K562 (cell line): Measurements from ENCODE around the gene KIF5A. TPM values are rescaled to one million over a fixed set of nuclear protein-coding genes. Genes with fewer than 3 reads are reported as not detected.

Experiments used
- CHD1 ChIP-seq: fragments of 200-600 bp; sonication (generic); IDR thresholded peaks from one replicate; pipeline ENCODE4 v1.6.1; 2012; ENCODE audit warnings: mild to moderate bottlenecking, moderate library complexity, low read length, inconsistent platforms
- CTBP1 ChIP-seq: fragments of 450-650 bp; IDR thresholded peaks from 2 replicates; pipeline ENCODE4 v1.6.1; 2016; ENCODE audit warnings: borderline replicate concordance
- NFIC ChIP-seq: fragments of 450-650 bp; IDR thresholded peaks from 2 replicates; pipeline ENCODE4 v1.6.1; 2017; ENCODE audit warnings: mild to moderate bottlenecking, inconsistent platforms
- RFX1 ChIP-seq: fragments of 450-650 bp; IDR thresholded peaks from 2 replicates; pipeline ENCODE4 v1.6.1; 2016; ENCODE audit warnings: mild to moderate bottlenecking, moderate library complexity
- RNF219 ChIP-seq: fragments of 250-450 bp; sonication (Bioruptor Pico); IDR thresholded peaks from 2 replicates; pipeline ENCODE4 v1.5.0; 2022; ENCODE audit warnings: mild to moderate bottlenecking
- SREBF1 ChIP-seq: fragments of 150-350 bp; IDR thresholded peaks from 2 replicates; pipeline ENCODE4 v1.6.1; 2014; ENCODE audit warnings: antibody characterized with exemption, low read depth, low read length, borderline replicate concordance
- TCF15 ChIP-seq: fragments of 250-450 bp; sonication (Bioruptor Pico); IDR thresholded peaks from 2 replicates; pipeline ENCODE4 v1.8.0; 2022; ENCODE audit warnings: moderate library complexity, mild to moderate bottlenecking, inconsistent platforms
- TFE3 ChIP-seq: fragments of 450-650 bp; formaldehyde crosslinking; IDR thresholded peaks from 2 replicates; pipeline ENCODE4 v1.4.0; 2020; ENCODE audit warnings: mild to moderate bottlenecking, mixed read lengths
- ZBTB40 ChIP-seq, 2 experiments: fragments of 450-650 bp in 1 of 2; sonication (generic) in 1 of 2; formaldehyde crosslinking in 1 of 2; IDR thresholded peaks; 2 replicates each; pipeline versions ENCODE4 v1.7.1 to v1.9.0; 2016 to 2022; ENCODE audit warnings: inconsistent platforms in 1 of 2, mild to moderate bottlenecking in 1 of 2, missing genetic modification reagents in 1 of 2
- ZNF644 ChIP-seq: fragments of 200-800 bp; sonication (Bioruptor generic); IDR thresholded peaks from 2 replicates; pipeline ENCODE4 v1.6.1; 2016; ENCODE audit warnings: low read depth, missing genetic modification characterization, missing compliant biosample characterization
- ZNF695 ChIP-seq: fragments of 450-650 bp; formaldehyde crosslinking; IDR thresholded peaks from 2 replicates; pipeline ENCODE4 v1.4.0; 2020; ENCODE audit warnings: mild to moderate bottlenecking, moderate library complexity
- polyA plus RNA-seq, 8 experiments: library from polyadenylated mRNA; depleted of rRNA in 4 of 8; stranded (reverse) in 5 of 8; unstranded in 3 of 8; fragments of >200 nt; fragmentation: Nextera tagmentation in 2 of 8; fragmentation: Illumina TruSeq in 1 of 8; extraction: Ambion mirVana in 2 of 8; extraction: Trizol in 1 of 8; gene quantifications; 2 replicates each; pipeline versions ENCODE4 v1.2.1 to v1.2.3, GENCODE V29; 2011 to 2014; ENCODE audit warnings: inconsistent platforms in 1 of 8, missing spikeins in 1 of 8
- total RNA-seq, 7 experiments: library from RNA; depleted of rRNA in 6 of 7; stranded (reverse); fragments of >200 nt in 6 of 7; fragmentation: Illumina TruSeq in 2 of 7; extraction: Trizol in 2 of 7; gene quantifications; 2 replicates each; pipeline versions ENCODE4 v1.2.1 to v1.2.3, GENCODE V29; 2011 to 2021; ENCODE audit warnings: low replicate concordance in 1 of 7

KIF5A gene
- total and polyA plus RNA-seq, 9 of the 15 experiments (the other 6 are each of a cell fraction or from before 2014, with no cell fraction given): 3.4 to 17.7 (median 8.0) TPM

GRCh38 chr12:57518920-57519795 lies 30.7 kb upstream of the KIF5A start (continued):
- no peak for TF ChIP-seq RNF219 (CRISPR knock-in tag)
- TF ChIP-seq SREBF1: no peak
- TF ChIP-seq TCF15: no peak
- no peak for TF ChIP-seq CTBP1
- no peak for TF ChIP-seq TFE3 (CRISPR knock-in tag)
- TF ChIP-seq ZNF695 (CRISPR knock-in tag): no peak
- peak; percentile 59 for TF ChIP-seq CHD1
- no peak for TF ChIP-seq RFX1
- TF ChIP-seq ZBTB40 (IDR thresholded peaks at IDR 0.05): 0 out of 2 replicates have a peak, but pooled peaks have one; percentile 19
- TF ChIP-seq ZBTB40 (CRISPR knock-in tag; IDR thresholded peaks at IDR 0.05): no peak
- TF ChIP-seq NFIC: no peak
- TF ChIP-seq ZNF644 (tag): no peak
